Endometrial microvascular endothelial cells (primary cell): Measurements from ENCODE around the gene ADNP. TPM values are rescaled to one million over a fixed set of nuclear protein-coding genes. Genes with fewer than 3 reads are reported as not detected.
"Not testable (repeated sequence)": the region's sequence is repeated elsewhere in the genome, so short reads cannot be mapped to it uniquely, and the experiment has no call there.

Source experiments
- in situ Hi-C: cut with HindIII; loops from 2 replicates; pipeline ENCODE4 v1.10.0; 2017; ENCODE audit warnings: low sequenced_read_pairs, low pct_unique_long_range_greater_than_20kb; ENCODE audit errors: inconsistent ontology term
- total RNA-seq: library from RNA; depleted of rRNA; stranded (reverse); fragments of >200 nt; gene quantifications from one replicate; pipeline ENCODE4 v1.2.3, GENCODE V29; 2015; ENCODE audit errors: inconsistent ontology term

Gene ADNP
- total RNA-seq, 1 donor from 2014 or later = 29.5 TPM

DNA sequence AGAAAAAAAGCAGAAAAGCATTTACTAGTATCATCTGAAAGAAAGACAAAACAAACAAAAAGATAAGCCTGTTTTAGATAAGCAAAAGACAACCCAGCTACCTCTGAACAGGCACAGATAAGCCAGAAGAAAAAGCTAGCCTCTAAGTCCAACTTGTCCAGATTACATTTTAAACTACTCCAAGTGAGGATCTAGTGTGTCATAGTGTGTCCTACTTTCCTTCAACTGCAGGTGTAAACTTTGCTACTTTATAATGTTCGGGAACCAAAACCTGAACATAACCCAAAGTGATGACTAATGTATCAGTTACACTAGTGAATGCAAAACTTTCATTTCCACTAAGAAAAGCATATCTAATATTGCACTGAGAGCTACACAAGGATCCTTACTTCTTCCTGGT lies 19.5 kb downstream of the ADNP start:
- in situ Hi-C loops = no loop called here

GRCh38 chr20:50911030-50911429 lies 20.2 kb downstream of the ADNP start:
- in situ Hi-C loops = no loop called here

- in situ Hi-C loops = no loop called here
Observed at GRCh38 chr20:50909413-50909812, 21.8 kb downstream of the ADNP start.

DNA sequence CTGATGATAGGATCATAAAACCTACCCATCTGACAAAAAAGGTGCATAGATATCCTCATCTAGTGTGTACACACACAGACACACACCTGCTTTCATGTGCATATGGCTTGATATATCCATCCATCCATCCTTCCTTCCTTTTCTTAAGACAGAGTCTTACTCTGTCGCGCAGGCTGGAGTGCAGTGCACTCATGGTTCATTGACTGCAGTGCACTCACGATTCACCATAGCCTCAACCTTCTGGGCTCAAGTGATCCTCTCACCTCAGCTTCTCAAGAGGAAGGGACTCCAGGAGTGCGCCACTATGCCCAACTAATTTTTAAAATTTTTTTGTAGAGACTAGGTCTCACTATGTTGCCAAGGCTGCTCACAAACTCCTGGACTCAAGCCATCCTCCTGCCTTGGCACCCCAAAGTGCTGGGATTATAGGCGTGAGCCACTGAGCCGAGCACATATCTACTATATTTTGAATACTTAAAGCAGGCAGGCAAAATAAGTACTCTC lies 27.1 kb downstream of the ADNP start:
- in situ Hi-C loops = no loop called here

DNA sequence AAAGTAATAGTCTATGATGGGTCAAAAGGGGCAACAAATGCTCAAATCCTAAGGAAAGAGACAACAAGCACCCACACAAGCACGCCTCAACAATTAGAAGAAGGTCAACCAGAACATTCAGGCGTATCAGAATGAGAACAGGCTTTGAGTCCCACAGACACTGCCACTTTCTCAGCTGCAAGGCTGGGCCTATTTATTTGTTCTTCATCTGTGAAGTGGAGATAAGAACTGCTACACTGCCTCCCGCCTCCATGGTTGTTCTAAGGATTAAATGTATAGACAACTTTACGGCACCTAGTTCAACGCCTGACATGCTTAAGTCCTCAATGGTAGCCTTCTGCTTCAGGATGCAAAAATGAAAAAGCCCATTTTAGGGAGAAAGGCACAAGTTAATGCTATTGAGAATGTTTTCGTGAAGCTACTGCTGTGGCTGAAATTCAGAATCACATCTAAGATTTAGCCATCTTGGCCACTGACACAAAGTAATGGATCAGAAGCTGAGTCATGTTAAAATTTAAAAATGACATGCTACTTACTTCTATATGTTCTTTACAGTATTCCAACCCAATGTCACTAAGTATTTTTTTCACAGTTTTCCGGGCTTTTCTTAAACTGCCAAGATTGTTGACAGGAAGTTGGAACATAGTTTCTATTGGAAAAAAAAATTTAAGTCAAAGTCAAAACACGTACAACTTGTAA lies 27.7 kb downstream of the ADNP start:
- in situ Hi-C loops = no loop called here

DNA sequence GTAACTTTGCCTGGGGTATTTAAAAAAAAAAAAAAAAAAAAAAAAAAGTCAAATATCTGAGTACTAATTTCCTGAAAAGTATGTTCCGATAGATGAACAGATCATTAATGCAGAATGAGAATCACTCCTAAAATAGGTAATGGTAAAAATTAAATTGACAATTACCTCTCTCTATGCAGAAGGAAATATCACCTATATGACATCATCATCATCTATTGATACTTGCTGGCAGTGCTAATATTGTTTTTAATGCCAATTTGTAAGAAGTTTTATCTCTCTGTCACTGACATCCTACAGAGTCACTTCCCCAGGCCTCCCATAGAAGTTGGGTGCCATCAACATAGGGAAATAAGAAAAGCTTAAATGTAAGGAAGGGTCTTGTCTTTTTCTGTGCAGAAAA lies 29.9 kb downstream of the ADNP start:
- in situ Hi-C loops = no loop called here

DNA sequence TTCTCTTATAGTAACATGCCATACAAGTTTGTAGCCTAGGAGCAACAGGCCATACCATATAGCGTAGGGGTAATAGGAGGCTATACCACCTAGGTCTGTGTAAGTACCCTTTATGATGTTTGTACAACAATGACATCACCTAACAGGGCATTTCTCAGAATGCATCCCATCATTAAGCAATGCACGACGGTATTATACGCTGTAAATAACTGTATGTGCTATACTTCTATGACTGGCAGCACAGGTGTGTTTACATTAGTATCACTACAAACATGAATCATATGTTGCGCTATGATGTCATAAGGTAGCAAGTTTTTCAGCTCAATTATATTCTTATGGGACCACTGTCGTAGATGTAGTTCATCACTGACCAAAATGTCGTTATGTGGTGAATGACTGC lies 31.0 kb downstream of the ADNP start:
- in situ Hi-C loops = no loop called here

GRCh38 chr20:50898475-50898874 lies 32.8 kb downstream of the ADNP start:
- in situ Hi-C loops = no loop called here

- in situ Hi-C loops = no loop called here
Observed at GRCh38 chr20:50895111-50895830, 36.0 kb downstream of the ADNP start.

- in situ Hi-C loops = no loop called here
Observed at GRCh38 chr20:50893620-50894019, 37.6 kb downstream of the ADNP start.

GRCh38 chr20:50892394-50892793 lies 38.8 kb downstream of the ADNP start:
- in situ Hi-C loops = no loop called here

- in situ Hi-C loops = no loop called here
Observed at GRCh38 chr20:50891138-50891537, 40.1 kb downstream of the ADNP start.

DNA sequence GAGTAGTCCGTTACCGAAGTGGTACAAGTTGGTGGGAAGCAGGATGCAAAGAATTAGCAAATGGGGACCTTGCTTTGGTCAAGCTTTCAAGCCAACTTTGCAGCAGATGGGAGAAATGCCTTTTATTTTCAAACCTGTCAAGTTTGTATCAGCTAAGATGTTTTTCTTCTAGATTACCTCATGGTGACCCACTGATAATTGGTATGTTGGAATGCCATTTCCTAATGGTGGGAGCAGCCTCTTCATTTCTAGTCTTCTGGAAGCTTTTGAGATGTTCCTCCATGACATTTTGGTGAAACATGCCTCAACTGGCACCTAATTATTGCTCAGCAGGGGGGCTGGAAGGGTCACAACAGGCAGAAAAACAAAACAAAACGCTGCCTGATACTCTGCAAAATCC lies 43.7 kb downstream of the ADNP start:
- in situ Hi-C loops = no loop called here

GRCh38 chr20:50886184-50886790 lies 45.0 kb downstream of the ADNP start:
- in situ Hi-C loops = no loop called here

- in situ Hi-C loops = no loop called here
Observed at GRCh38 chr20:50885781-50886180, 45.5 kb downstream of the ADNP start.

DNA sequence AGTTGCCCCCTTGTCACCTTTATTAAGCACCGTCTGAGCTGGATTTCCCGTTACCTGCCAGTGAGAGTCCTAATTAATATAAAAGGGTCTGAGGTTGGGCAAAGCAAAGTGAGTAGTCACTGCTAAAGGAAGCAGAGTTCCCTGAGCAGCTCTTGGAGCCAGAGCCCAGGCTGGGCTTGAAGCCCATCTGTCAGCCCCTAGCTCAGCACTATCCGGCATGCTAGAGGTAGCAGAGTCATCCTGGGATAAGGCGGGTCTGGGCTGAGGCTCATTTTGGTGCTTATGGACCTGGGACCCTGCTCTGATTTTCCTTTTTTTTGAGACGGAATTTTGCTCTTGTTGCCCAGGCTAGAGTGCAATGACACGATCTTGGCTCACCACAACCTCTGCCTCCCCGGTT lies 46.2 kb downstream of the ADNP start:
- in situ Hi-C loops = no loop called here

DNA sequence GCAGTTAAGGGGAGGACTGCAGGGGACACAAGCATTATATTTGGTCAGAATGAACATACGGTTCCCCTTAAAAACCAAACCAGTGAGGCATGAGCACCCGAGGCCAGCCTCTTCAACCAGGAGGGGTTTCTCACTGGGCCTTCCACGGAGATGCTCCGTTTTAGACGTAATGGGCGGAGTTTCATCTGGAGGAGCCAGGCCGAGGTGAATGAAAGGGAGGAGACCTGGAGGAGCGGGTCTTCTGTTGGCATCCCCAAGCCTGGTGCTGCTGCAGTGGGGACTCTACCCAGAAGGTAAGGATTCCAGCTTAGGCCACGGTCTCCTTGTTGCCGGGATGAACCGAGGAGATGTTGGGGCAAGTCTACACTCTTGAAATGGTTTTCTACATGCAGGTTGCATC lies 47.4 kb downstream of the ADNP start:
- in situ Hi-C loops = no loop called here

- in situ Hi-C loops = not testable (repeated sequence)
Observed at GRCh38 chr20:50881759-50882424, 49.3 kb downstream of the ADNP start.

DNA sequence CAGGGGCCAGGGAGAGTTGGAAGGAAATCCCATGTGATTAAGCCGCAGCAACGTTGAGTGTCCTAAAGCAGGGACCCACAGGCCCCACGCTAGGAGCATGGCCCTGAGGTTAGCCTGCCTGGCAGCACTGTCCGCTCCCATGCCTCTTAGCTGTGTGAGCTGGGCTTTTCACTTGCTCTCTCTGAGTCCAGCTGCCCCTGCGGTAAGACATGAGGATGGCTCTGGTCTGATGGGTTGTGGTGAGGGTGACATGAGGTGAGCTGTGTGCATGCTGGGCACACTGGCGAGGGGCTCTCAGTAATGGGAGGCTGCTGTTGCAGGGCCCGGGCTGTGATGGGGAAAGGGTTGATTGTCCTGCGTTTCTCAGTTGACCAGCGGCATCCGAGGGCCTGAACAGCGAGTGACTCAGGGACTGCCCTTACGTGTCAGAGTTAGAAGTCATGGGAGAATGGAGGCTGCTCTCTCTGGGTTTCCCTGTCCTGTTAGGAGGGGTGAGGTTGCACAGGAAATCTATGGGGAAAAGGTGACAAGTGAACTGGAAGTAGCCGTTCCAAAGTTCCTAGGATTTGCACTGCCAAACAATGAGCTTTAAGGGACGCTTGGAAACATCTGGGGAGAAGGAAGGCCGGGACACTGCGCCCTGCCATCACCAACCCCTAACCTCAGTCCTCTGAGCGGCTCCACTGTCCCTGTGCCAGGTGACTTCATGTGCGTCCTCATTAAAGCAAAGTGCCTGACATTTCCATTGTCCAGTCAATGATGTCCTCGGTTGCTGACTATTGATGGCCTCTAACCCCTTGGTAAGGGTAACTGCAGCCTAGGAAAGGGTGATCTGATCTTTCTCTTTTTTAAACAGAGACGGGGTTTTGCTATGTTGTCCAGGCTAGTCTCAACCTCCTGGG lies 51.3 kb downstream of the ADNP start:
- in situ Hi-C loops = no loop called here
